Effector memory CD4-positive, alpha-beta T cell (primary cell): ENCODE data around the gene GAS2.

Source experiments
- DNase-seq, 3 donors: peaks; one replicate each; pipeline ENCODE4 v3.0.0-alpha.2; 2020
- H3K27ac ChIP-seq: 2 replicates; pipeline ENCODE4 v1.7.0; 2013; ENCODE audit warnings: mild to moderate bottlenecking, low read length, moderate library complexity; ENCODE audit not compliant: insufficient read depth, poor library complexity, severe bottlenecking
- H3K27me3 ChIP-seq: replicated peaks from 2 replicates; pipeline ENCODE4 v1.7.0; 2013; ENCODE audit warnings: mild to moderate bottlenecking, low read length; ENCODE audit not compliant: insufficient read depth, control insufficient read depth, poor library complexity, severe bottlenecking
- H3K36me3 ChIP-seq: 2 replicates; pipeline ENCODE4 v1.7.0; 2013; ENCODE audit warnings: mild to moderate bottlenecking, low read length, moderate library complexity; ENCODE audit not compliant: control insufficient read depth, insufficient read depth
- H3K4me1 ChIP-seq: 2 replicates; pipeline ENCODE4 v1.7.0; 2013; ENCODE audit warnings: low read length, mild to moderate bottlenecking; ENCODE audit not compliant: control insufficient read depth, insufficient read depth, poor library complexity, severe bottlenecking
- H3K4me3 ChIP-seq: 2 replicates; pipeline ENCODE4 v1.7.0; 2013; ENCODE audit warnings: low read length, low read depth, mild to moderate bottlenecking; ENCODE audit not compliant: insufficient read depth, poor library complexity, severe bottlenecking
- H3K9me3 ChIP-seq: 2 replicates; pipeline ENCODE4 v1.7.0; 2013; ENCODE audit warnings: mild to moderate bottlenecking, low read length, moderate library complexity; ENCODE audit not compliant: control insufficient read depth

GAS2 gene

GRCh38 chr11:22832315-22833015 is 166.1 kb downstream of the GAS2 start:
- no peaks in the 10 kb centered on the region for H3K36me3 ChIP-seq
- no peak overlapping the region for H3K27ac ChIP-seq
- H3K4me3 ChIP-seq = no peak overlapping the region
- H3K27me3 ChIP-seq = no peaks in the 10 kb centered on the region
- DNase-seq = no peak
- H3K9me3 ChIP-seq = no peaks in the 10 kb centered on the region
- peaks cover 5% of the 10 kb centered on the region for H3K4me1 ChIP-seq

GRCh38 chr11:22846726-22847125 is 180.3 kb downstream of the GAS2 start:
- no peak for DNase-seq
- Histone ChIP-seq H3K27ac (no peak overlapping the region), H3K4me1 (no peaks in the 10 kb centered on the region), H3K27me3 (no peaks in the 10 kb centered on the region), H3K9me3 (no peaks in the 10 kb centered on the region), H3K4me3 (no peak overlapping the region), H3K36me3 (no peaks in the 10 kb centered on the region)

GRCh38 chr11:22851477-22851876 is 185.1 kb downstream of the GAS2 start:
- H3K9me3 ChIP-seq = no peaks in the 10 kb centered on the region
- DNase-seq = no peak

DNA sequence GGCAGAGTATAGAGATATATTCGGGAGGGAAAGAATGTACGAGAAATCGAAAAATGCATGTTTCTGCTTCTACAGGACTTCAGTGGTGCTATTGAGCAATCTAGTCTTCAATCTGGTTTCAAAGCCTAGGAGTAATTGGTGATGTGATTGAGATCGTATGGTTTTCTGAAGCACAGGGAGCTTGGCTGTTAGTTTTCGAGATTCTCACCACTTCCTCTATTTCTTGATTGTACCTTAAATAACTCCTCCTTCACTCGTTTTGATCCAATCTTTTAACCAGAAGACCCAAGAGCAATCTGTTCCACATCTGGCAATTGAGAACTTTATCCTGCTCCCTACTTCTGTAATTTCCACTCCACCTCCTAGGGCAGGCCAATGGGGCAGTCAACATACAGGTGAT is 193.3 kb downstream of the GAS2 start:
- Histone ChIP-seq H3K27me3 (no peaks in the 10 kb centered on the region), H3K36me3 (no peaks in the 10 kb centered on the region), H3K9me3 (no peaks in the 10 kb centered on the region), H3K4me3 (no peak overlapping the region), H3K27ac (no peak overlapping the region), H3K4me1 (no peaks in the 10 kb centered on the region)
- DNase-seq = no peak

More at GRCh38 chr11:22851477-22851876, 185.1 kb downstream of the GAS2 start:
- no peaks in the 10 kb centered on the region for H3K4me1 ChIP-seq
- H3K27ac ChIP-seq = no peak overlapping the region
- H3K4me3 ChIP-seq = no peak overlapping the region
- H3K27me3 ChIP-seq = no peaks in the 10 kb centered on the region
- no peaks in the 10 kb centered on the region for H3K36me3 ChIP-seq

DNA sequence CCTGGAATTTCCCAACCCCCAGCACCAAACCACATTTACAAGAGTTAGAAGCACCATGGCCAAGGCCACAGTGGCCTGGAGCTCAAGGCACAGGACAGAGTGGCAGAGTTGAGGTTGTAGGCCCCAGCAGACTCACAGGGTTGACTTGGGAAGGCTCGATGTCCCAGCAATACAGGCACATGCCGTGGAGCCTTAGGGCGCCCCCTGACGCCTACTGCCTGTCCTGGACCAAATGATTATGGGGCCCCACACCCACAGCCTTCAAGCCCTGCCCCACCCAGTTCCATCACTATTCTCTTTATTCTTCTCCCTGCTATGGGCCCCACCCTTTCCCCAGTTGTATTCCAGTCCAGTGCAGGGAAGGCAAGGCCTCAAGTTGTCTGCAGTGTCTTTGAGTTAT is 193.8 kb downstream of the GAS2 start, which contains the start of gene CCDC179:
Gene CCDC179 (minus strand): TSS at position 234 of the 400 bp plus-strand sequence. CDS start 53 bp downstream, at position 181.
- Histone ChIP-seq H3K4me3 (no peak within 1 kb of the TSS), H3K36me3 (no peaks in the 10 kb centered on the region), H3K9me3 (no peaks in the 10 kb centered on the region), H3K4me1 (no peaks in the 10 kb centered on the region), H3K27ac (no peak within 1 kb of the TSS), H3K27me3 (no peaks in the 10 kb centered on the region)
- DNase-seq = no peak
